ENCODE results near the gene MYD88. TPM values are rescaled to one million over a fixed set of nuclear protein-coding genes. Genes with fewer than 3 reads are reported as not detected.

MYD88 gene
- total RNA-seq, 2 experiments from 2014 or later, result 16.3 to 29.4 TPM

DNA sequence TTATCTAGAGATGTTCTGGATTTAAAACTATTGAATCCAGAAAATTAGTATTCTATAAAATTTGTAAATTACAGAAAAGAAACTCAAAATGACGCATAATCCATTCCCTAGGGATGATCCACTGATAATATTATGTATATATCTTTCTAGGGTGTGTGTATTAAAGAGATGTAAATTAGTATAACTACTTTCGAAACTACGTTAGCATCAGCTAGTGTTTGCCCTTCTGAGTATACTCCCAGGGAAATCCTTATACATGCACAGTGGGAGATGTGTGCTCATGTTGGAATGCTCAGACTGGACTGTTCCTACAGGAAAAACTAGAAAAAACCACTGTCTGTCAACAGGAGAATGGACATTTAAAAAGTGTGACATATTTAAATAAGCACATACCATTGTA, 38.0 kb upstream of the MYD88 start:
- Histone ChIP-seq H3K4me1 (ENCODE audit: insufficient read depth, low read length, poor library complexity, severe bottlenecking) (no peaks in the 10 kb centered on the region), H4K20me1 (ENCODE audit: insufficient read depth, low read length) (no peaks in the 10 kb centered on the region), H3K4me2 (ENCODE audit: low read length) (no peak overlapping the region), H3K27ac (ENCODE audit: low read depth, low read length, poor library complexity, severe bottlenecking) (no peak overlapping the region), H2AFZ (ENCODE audit: low read length) (no peak overlapping the region), H3K79me2 (ENCODE audit: insufficient read depth, low read depth, low read length) (no peaks in the 10 kb centered on the region), H3K9me2 (ENCODE audit: insufficient read depth, low read length) (no peaks in the 10 kb centered on the region), H3K4me3 (ENCODE audit: low read depth, low read length, poor library complexity, severe bottlenecking) (no peak overlapping the region), H3K9me3 (ENCODE audit: low read length) (peaks cover 6% of the 10 kb centered on the region; the same call in 1 of the 2 replicates), H3K36me3 (ENCODE audit: insufficient read depth, low read length) (no peaks in the 10 kb centered on the region)
- TF ChIP-seq, protein P1, sequence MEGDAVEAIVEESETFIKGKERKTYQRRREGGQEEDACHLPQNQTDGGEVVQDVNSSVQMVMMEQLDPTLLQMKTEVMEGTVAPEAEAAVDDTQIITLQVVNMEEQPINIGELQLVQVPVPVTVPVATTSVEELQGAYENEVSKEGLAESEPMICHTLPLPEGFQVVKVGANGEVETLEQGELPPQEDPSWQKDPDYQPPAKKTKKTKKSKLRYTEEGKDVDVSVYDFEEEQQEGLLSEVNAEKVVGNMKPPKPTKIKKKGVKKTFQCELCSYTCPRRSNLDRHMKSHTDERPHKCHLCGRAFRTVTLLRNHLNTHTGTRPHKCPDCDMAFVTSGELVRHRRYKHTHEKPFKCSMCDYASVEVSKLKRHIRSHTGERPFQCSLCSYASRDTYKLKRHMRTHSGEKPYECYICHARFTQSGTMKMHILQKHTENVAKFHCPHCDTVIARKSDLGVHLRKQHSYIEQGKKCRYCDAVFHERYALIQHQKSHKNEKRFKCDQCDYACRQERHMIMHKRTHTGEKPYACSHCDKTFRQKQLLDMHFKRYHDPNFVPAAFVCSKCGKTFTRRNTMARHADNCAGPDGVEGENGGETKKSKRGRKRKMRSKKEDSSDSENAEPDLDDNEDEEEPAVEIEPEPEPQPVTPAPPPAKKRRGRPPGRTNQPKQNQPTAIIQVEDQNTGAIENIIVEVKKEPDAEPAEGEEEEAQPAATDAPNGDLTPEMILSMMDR (conservative IDR thresholded peaks at IDR 0.05; ENCODE audit: low read length), result no peak
- no peak for TF ChIP-seq EZH2phosphoT487 (IDR thresholded peaks at IDR 0.05; ENCODE audit: borderline replicate concordance, low read depth, low read length)
- CTCF ChIA-PET (ENCODE audit: unreplicated experiment), result no interaction called here
- intact Hi-C loops (cut with micrococcal nuclease; ENCODE audit: unreplicated experiment), result no loop called here
- POLR2A ChIA-PET, result no interaction called here
- no TSS peak for BruUV-seq (replicated peaks)
- DNase-seq (ENCODE audit: low spot score), result no peak

DNA sequence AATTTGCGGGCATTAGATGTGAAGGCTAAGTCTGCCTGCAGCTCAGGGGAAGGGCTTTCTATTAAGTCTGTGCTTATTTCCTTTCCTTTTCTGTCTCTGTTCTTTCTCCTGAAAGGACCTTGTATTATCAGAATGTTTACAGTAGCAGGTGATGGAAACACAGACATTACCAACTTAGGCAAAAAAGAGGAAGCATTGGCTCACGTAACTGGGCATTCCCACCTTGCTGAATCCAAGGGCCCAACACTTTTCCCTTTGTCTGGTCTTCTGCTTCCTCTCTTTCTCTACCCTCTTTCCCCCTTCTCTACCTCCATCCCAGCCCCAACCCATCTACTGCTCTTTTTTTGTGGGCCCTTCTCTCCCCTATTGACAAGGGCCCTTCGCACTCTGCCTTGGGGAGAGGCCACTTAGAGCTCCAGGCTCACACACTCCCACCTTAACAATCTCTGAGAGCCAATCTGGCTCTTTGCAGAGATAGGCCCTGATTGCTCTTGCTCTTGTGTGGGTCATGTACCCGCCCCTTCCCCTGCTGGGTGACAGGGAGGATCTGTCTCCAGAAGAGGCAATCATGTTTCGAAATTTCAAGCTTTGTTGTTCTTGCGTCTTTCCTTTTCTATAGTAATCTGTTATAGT, 36.5 kb upstream of the MYD88 start:
- Histone ChIP-seq H3K9me2 (ENCODE audit: insufficient read depth, low read length) (no peaks in the 10 kb centered on the region), H3K36me3 (ENCODE audit: insufficient read depth, low read length) (no peaks in the 10 kb centered on the region), H3K4me1 (ENCODE audit: insufficient read depth, low read length, poor library complexity, severe bottlenecking) (no peaks in the 10 kb centered on the region), H3K27ac (ENCODE audit: low read depth, low read length, poor library complexity, severe bottlenecking) (no peak overlapping the region), H3K4me2 (ENCODE audit: low read length) (no peak overlapping the region), H4K20me1 (ENCODE audit: insufficient read depth, low read length) (no peaks in the 10 kb centered on the region), H3K4me3 (ENCODE audit: low read depth, low read length, poor library complexity, severe bottlenecking) (no peak overlapping the region), H3K9me3 (ENCODE audit: low read length) (peaks cover 10% of the 10 kb centered on the region; the same call in 1 of the 2 replicates), H3K79me2 (ENCODE audit: insufficient read depth, low read depth, low read length) (no peaks in the 10 kb centered on the region), H2AFZ (ENCODE audit: low read length) (no peak overlapping the region)
- DNase-seq (ENCODE audit: low spot score), result no peak
- BruUV-seq (replicated peaks), result no TSS peak
- intact Hi-C loops (cut with micrococcal nuclease; ENCODE audit: unreplicated experiment), result no loop called here
- CTCF ChIA-PET (ENCODE audit: unreplicated experiment), result no interaction called here
- no peak for TF ChIP-seq EZH2phosphoT487 (IDR thresholded peaks at IDR 0.05; ENCODE audit: borderline replicate concordance, low read depth, low read length)
- TF ChIP-seq, protein P1 (conservative IDR thresholded peaks at IDR 0.05; ENCODE audit: low read length), result no peak
- POLR2A ChIA-PET, result interaction anchor here (0.5 kb wide), 1 partner anchor 92 kb away, joined by 3 read pairs; no protein-coding TSS in a partner anchor

- H4K20me1 ChIP-seq (ENCODE audit: insufficient read depth, low read length), result no peaks in the 10 kb centered on the region
- TF ChIP-seq EZH2phosphoT487 (IDR thresholded peaks at IDR 0.05; ENCODE audit: borderline replicate concordance, low read depth, low read length), result no peak
- TF ChIP-seq, protein P1 (conservative IDR thresholded peaks at IDR 0.05; ENCODE audit: low read length), result no peak
- intact Hi-C loops (cut with micrococcal nuclease; ENCODE audit: unreplicated experiment), result no loop called here
- H2AFZ ChIP-seq (ENCODE audit: low read length), result no peak overlapping the region
- H3K4me1 ChIP-seq (ENCODE audit: insufficient read depth, low read length, poor library complexity, severe bottlenecking), result no peaks in the 10 kb centered on the region
- H3K27ac ChIP-seq (ENCODE audit: low read depth, low read length, poor library complexity, severe bottlenecking), result no peak overlapping the region
- H3K9me2 ChIP-seq (ENCODE audit: insufficient read depth, low read length), result no peaks in the 10 kb centered on the region
- POLR2A ChIA-PET, result no interaction called here
- no peak overlapping the region for H3K4me2 ChIP-seq (ENCODE audit: low read length)
- no TSS peak for BruUV-seq (replicated peaks)
- H3K4me3 ChIP-seq (ENCODE audit: low read depth, low read length, poor library complexity, severe bottlenecking), result no peak overlapping the region
- H3K79me2 ChIP-seq (ENCODE audit: insufficient read depth, low read depth, low read length), result no peaks in the 10 kb centered on the region
- H3K9me3 ChIP-seq (ENCODE audit: low read length), result peaks cover 10% of the 10 kb centered on the region; the same call in 1 of the 2 replicates
- no peaks in the 10 kb centered on the region for H3K36me3 ChIP-seq (ENCODE audit: insufficient read depth, low read length)
- DNase-seq (ENCODE audit: low spot score), result no peak
- CTCF ChIA-PET (ENCODE audit: unreplicated experiment), result no interaction called here
Measured at GRCh38 chr3:38102444-38102814, 36.0 kb upstream of the MYD88 start.
